EH (cell line): ENCODE measurements around the gene SDC1.
A peak's percentile ranks its signal among the peaks of the same experiment; 100 is the strongest.
"Not testable (repeated sequence)": the region's sequence is repeated elsewhere in the genome, so short reads cannot be mapped to it uniquely, and the experiment has no call there.

Source experiments
- DNase-seq: peaks from one replicate; pipeline ENCODE4 v3.0.0-alpha.2; 2015; ENCODE audit warnings: low read depth

Gene SDC1

GRCh38 chr2:20196657-20197161, 28.2 kb downstream of the SDC1 start:
- no peak for DNase-seq

- no peak for DNase-seq
These were observed 28.8 kb downstream of the SDC1 start for GRCh38 chr2:20196053-20196656.

- DNase-seq: no peak
These were observed 29.4 kb downstream of the SDC1 start for GRCh38 chr2:20195431-20196033.

- not testable (repeated sequence) for DNase-seq
These were observed 29.9 kb downstream of the SDC1 start for GRCh38 chr2:20195016-20195411.

- peak; percentile 43 for DNase-seq
These were observed 30.6 kb downstream of the SDC1 start for GRCh38 chr2:20194097-20195015.

GRCh38 chr2:20193185-20193584, 31.7 kb downstream of the SDC1 start:
- DNase-seq: no peak

GRCh38 chr2:20192781-20193180, 32.1 kb downstream of the SDC1 start:
- DNase-seq: no peak

- no peak for DNase-seq
These were observed 33.0 kb downstream of the SDC1 start for GRCh38 chr2:20191714-20192569.

- peak; percentile 64 for DNase-seq
These were observed 33.8 kb downstream of the SDC1 start for GRCh38 chr2:20190876-20191713.

- DNase-seq: no peak
These were observed 34.8 kb downstream of the SDC1 start for GRCh38 chr2:20190170-20190569.

- DNase-seq: no peak
These were observed 35.5 kb downstream of the SDC1 start for GRCh38 chr2:20189299-20189931.

- DNase-seq: peak; percentile 12
These were observed 36.1 kb downstream of the SDC1 start for GRCh38 chr2:20188851-20189250.

- DNase-seq: no peak
These were observed 36.7 kb downstream of the SDC1 start for GRCh38 chr2:20188201-20188600.

GRCh38 chr2:20187331-20187730, 37.6 kb downstream of the SDC1 start:
- DNase-seq: no peak

GRCh38 chr2:20186855-20187187, 38.1 kb downstream of the SDC1 start:
- no peak for DNase-seq

GRCh38 chr2:20186078-20186854, 38.7 kb downstream of the SDC1 start:
- DNase-seq: peak; percentile 58

- DNase-seq: peak; percentile 66
These were observed 39.5 kb downstream of the SDC1 start for GRCh38 chr2:20185176-20186022.

GRCh38 chr2:20184067-20184938, 40.6 kb downstream of the SDC1 start:
- peak; percentile 80 for DNase-seq
